Neural cell (in vitro differentiated cells): Measurements from ENCODE around the gene E2F2. TPM values are rescaled to one million over a fixed set of nuclear protein-coding genes. Genes with fewer than 3 reads are reported as not detected.

ENCODE experiments used
- H2AFZ ChIP-seq: fragments of 200-600, 300-800 bp; sonication (generic), shearing (Covaris generic); 2 replicates; pipeline ENCODE4 v1.6.0; 2014; ENCODE audit warnings: low read depth, mild to moderate bottlenecking, antibody characterized with exemption, low read length, moderate library complexity
- H3F3A ChIP-seq: fragments of 200-600 bp; shearing (Covaris generic); 2 replicates; pipeline ENCODE4 v1.6.1; 2016; ENCODE audit warnings: mild to moderate bottlenecking, moderate library complexity, mixed read lengths, antibody characterized with exemption, low read length; ENCODE audit not compliant: insufficient read depth, poor library complexity, severe bottlenecking
- H3K27ac ChIP-seq: fragments of 200-600, 300-800 bp; sonication (generic), shearing (Covaris generic); 2 replicates; pipeline ENCODE4 v1.5.1; 2014; ENCODE audit warnings: mild to moderate bottlenecking, low read length, moderate library complexity
- H3K27me3 ChIP-seq: fragments of 300-800, 200-600 bp; sonication (generic), shearing (Covaris generic); 2 replicates; pipeline ENCODE4 v1.6.0; 2014; ENCODE audit warnings: mild to moderate bottlenecking, low read depth, low read length, moderate library complexity; ENCODE audit not compliant: insufficient read depth
- H3K36me3 ChIP-seq: fragments of 300-800, 200-600 bp; sonication (generic), shearing (Covaris generic); 2 replicates; pipeline ENCODE4 v1.5.1; 2014; ENCODE audit warnings: mild to moderate bottlenecking, antibody characterized with exemption, low read length, moderate library complexity; ENCODE audit not compliant: insufficient read depth
- H3K4me2 ChIP-seq: fragments of 300-800, 200-600 bp; sonication (generic), shearing (Covaris generic); 2 replicates; pipeline ENCODE4 v1.6.0; 2014; ENCODE audit warnings: mild to moderate bottlenecking, low read length
- H3K4me3 ChIP-seq: fragments of 300-800, 200-600 bp; sonication (generic), shearing (Covaris generic); 2 replicates; pipeline ENCODE4 v1.5.1; 2014; ENCODE audit warnings: mild to moderate bottlenecking, low read length, moderate library complexity
- H3K79me2 ChIP-seq: fragments of 200-600 bp; shearing (Covaris generic); replicated peaks from 2 replicates; pipeline ENCODE4 v1.6.0; 2014; ENCODE audit warnings: mild to moderate bottlenecking, low read length, moderate library complexity; ENCODE audit not compliant: insufficient read depth
- H3K9ac ChIP-seq: fragments of 300-800, 200-600 bp; sonication (generic), shearing (Covaris generic); 2 replicates; pipeline ENCODE4 v1.6.1; 2016; ENCODE audit warnings: mild to moderate bottlenecking, low read length, mixed read lengths
- H3K9me2 ChIP-seq: fragments of 200-600 bp; shearing (Covaris generic); 2 replicates; pipeline ENCODE4 v1.6.1; 2016; ENCODE audit warnings: mild to moderate bottlenecking, low read length, mixed read lengths; ENCODE audit not compliant: insufficient read depth
- H3K9me3 ChIP-seq: fragments of 200-600, 300-800 bp; sonication (generic), shearing (Covaris generic); 2 replicates; pipeline ENCODE4 v1.6.1; 2016; ENCODE audit warnings: mild to moderate bottlenecking, mixed run types, low read length, moderate library complexity, mixed read lengths
- H4K20me1 ChIP-seq: fragments of 200-600 bp; shearing (Covaris generic); 2 replicates; pipeline ENCODE4 v1.6.1; 2016; ENCODE audit warnings: mild to moderate bottlenecking, mixed run types; ENCODE audit not compliant: insufficient read depth
- EP300 ChIP-seq: fragments of 450-650 bp; conservative IDR thresholded peaks from 2 replicates; pipeline ENCODE4 v1.6.1; 2014; ENCODE audit warnings: antibody characterized with exemption, mild to moderate bottlenecking, moderate library complexity; ENCODE audit not compliant: poor library complexity, severe bottlenecking
- EZH2 ChIP-seq: fragments of 200-600, 300-800 bp; shearing (Covaris generic), sonication (generic); IDR thresholded peaks from 2 replicates; pipeline ENCODE4 v1.6.1; 2014; ENCODE audit warnings: antibody characterized with exemption, low read length, borderline replicate concordance, mild to moderate bottlenecking; ENCODE audit not compliant: insufficient read depth, poor library complexity, severe bottlenecking
- MXI1 ChIP-seq: fragments of 450-650 bp; conservative IDR thresholded peaks from 2 replicates; pipeline ENCODE4 v1.6.1; 2014; ENCODE audit warnings: antibody characterized with exemption, mild to moderate bottlenecking; ENCODE audit not compliant: poor library complexity, severe bottlenecking
- POLR2AphosphoS5 ChIP-seq: IDR thresholded peaks from 2 replicates; pipeline ENCODE4 v1.6.1; 2012
- RAD21 ChIP-seq: fragments of 450-650 bp; conservative IDR thresholded peaks from 2 replicates; pipeline ENCODE4 v1.6.1; 2014; ENCODE audit warnings: antibody characterized with exemption, mild to moderate bottlenecking, moderate library complexity
- SMC3 ChIP-seq: fragments of 450-650 bp; conservative IDR thresholded peaks from 2 replicates; pipeline ENCODE4 v1.6.1; 2014; ENCODE audit warnings: antibody characterized with exemption, mild to moderate bottlenecking, moderate library complexity; ENCODE audit not compliant: poor library complexity
- TAF1 ChIP-seq: IDR thresholded peaks from 2 replicates; pipeline ENCODE4 v1.6.1; 2012; ENCODE audit warnings: low read depth
- polyA plus RNA-seq: library from polyadenylated mRNA; depleted of rRNA; stranded (reverse); fragments of >200 nt; gene quantifications from 2 replicates; pipeline ENCODE4 v1.2.3, GENCODE V29; 2014
- TF ChIP-seq, protein P1 (sequence below): fragments of 450-650 bp; IDR thresholded peaks from 2 replicates; pipeline ENCODE4 v1.5.1; 2014; ENCODE audit warnings: antibody characterized with exemption, mild to moderate bottlenecking, moderate library complexity; ENCODE audit not compliant: poor library complexity, severe bottlenecking
- TF ChIP-seq, protein P2 (sequence below): IDR thresholded peaks from 2 replicates; pipeline ENCODE4 v1.6.1; 2012; ENCODE audit warnings: borderline replicate concordance

Gene E2F2
- polyA plus RNA-seq, 1 donor from 2014 or later, result 0.16 TPM

DNA sequence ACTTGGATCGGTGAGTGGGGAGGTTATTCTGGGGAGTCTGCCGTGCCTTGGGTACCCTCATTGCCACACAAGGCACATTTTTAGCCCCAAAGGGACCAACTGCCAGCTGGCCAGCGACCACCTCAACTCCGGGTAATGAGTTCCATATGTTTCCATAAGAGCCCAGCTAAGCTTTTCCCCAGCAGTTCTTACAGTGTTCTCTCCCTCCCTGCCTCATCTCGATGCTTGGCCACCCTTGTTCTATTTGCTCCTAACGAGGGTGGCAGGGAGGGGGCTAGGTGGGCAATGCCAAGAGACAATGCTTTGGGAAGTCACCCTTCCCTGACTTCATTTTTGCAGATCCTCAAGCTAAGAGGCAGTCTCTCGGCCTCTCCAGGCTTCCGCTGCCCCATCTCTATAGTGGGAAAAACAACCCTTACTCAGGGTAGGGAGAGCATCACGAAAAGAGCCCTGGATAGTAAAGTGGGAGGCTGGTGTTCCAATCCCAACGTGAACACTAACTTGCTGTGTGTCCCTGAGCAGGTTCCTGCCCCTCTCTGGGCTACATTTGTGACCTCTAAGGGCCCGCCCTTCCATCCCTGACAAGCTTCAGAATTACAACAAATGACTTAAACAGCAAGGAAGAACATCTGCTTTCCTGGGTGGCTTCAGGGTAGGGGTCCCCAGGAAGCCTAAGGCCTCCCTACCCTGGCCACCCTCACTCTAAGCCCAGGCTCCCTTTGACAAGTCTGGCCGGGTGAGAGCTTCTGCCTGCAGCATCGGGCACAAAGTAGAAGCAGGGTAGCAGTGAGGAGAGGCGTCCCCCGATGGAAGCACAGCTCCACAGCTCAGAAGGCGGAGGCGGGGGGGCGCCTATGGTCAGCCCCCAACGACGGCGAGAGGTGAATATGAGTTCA, 22.4 kb upstream of the E2F2 start:
- H3F3A ChIP-seq, result peaks cover 4% of the 10 kb centered on the region
- TF ChIP-seq RAD21 (no peak), MXI1 (no peak), SMC3 (no peak), EZH2 (no peak), POLR2AphosphoS5 (no peak), TAF1 (no peak), EP300 (no peak)
- TF ChIP-seq, protein P1, sequence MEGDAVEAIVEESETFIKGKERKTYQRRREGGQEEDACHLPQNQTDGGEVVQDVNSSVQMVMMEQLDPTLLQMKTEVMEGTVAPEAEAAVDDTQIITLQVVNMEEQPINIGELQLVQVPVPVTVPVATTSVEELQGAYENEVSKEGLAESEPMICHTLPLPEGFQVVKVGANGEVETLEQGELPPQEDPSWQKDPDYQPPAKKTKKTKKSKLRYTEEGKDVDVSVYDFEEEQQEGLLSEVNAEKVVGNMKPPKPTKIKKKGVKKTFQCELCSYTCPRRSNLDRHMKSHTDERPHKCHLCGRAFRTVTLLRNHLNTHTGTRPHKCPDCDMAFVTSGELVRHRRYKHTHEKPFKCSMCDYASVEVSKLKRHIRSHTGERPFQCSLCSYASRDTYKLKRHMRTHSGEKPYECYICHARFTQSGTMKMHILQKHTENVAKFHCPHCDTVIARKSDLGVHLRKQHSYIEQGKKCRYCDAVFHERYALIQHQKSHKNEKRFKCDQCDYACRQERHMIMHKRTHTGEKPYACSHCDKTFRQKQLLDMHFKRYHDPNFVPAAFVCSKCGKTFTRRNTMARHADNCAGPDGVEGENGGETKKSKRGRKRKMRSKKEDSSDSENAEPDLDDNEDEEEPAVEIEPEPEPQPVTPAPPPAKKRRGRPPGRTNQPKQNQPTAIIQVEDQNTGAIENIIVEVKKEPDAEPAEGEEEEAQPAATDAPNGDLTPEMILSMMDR, result no peak
- TF ChIP-seq, protein P2, sequence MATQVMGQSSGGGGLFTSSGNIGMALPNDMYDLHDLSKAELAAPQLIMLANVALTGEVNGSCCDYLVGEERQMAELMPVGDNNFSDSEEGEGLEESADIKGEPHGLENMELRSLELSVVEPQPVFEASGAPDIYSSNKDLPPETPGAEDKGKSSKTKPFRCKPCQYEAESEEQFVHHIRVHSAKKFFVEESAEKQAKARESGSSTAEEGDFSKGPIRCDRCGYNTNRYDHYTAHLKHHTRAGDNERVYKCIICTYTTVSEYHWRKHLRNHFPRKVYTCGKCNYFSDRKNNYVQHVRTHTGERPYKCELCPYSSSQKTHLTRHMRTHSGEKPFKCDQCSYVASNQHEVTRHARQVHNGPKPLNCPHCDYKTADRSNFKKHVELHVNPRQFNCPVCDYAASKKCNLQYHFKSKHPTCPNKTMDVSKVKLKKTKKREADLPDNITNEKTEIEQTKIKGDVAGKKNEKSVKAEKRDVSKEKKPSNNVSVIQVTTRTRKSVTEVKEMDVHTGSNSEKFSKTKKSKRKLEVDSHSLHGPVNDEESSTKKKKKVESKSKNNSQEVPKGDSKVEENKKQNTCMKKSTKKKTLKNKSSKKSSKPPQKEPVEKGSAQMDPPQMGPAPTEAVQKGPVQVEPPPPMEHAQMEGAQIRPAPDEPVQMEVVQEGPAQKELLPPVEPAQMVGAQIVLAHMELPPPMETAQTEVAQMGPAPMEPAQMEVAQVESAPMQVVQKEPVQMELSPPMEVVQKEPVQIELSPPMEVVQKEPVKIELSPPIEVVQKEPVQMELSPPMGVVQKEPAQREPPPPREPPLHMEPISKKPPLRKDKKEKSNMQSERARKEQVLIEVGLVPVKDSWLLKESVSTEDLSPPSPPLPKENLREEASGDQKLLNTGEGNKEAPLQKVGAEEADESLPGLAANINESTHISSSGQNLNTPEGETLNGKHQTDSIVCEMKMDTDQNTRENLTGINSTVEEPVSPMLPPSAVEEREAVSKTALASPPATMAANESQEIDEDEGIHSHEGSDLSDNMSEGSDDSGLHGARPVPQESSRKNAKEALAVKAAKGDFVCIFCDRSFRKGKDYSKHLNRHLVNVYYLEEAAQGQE, result no peak
- no peaks in the 10 kb centered on the region for H3K79me2 ChIP-seq
- peak overlapping the region; percentile 71 for H3K4me3 ChIP-seq
- H4K20me1 ChIP-seq, result no peaks in the 10 kb centered on the region
- H3K36me3 ChIP-seq, result no peaks in the 10 kb centered on the region
- H3K27ac ChIP-seq, result no peak overlapping the region
- H2AFZ ChIP-seq, result no peak overlapping the region
- no peaks in the 10 kb centered on the region for H3K9me3 ChIP-seq
- H3K27me3 ChIP-seq, result peaks cover 48% of the 10 kb centered on the region
- no peaks in the 10 kb centered on the region for H3K9me2 ChIP-seq
- H3K4me2 ChIP-seq, result no peak overlapping the region
- no peak overlapping the region for H3K9ac ChIP-seq

DNA sequence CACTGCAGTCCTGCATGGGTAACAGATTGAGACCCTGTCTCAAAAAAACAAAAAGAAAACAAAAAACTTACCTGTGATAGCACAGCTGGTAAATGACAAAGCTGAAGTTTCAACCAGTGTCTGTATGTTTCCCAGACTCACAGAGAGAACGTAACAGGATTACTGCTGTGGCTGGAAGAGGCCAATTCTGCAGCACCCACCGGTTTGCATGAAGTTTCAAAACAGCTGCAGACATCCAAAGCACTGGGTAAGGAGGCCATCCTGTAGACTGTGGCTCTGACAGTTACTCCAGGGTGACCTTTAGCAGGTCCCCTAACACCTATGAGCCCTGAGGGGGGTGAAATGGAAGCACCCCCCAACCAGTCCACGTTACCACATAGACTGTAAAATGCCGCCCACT, 20.8 kb upstream of the E2F2 start:
- Histone ChIP-seq H3K9me2 (no peaks in the 10 kb centered on the region), H4K20me1 (no peaks in the 10 kb centered on the region), H3K9me3 (no peaks in the 10 kb centered on the region), H3K27ac (no peak overlapping the region), H3F3A (peaks cover 4% of the 10 kb centered on the region), H3K9ac (no peak overlapping the region), H3K27me3 (peaks cover 31% of the 10 kb centered on the region), H3K4me3 (no peak overlapping the region), H2AFZ (no peak overlapping the region), H3K79me2 (no peaks in the 10 kb centered on the region), H3K4me2 (no peak overlapping the region), H3K36me3 (no peaks in the 10 kb centered on the region)
- no peak for TF ChIP-seq POLR2AphosphoS5
- TF ChIP-seq MXI1, result no peak
- no peak for TF ChIP-seq RAD21
- TF ChIP-seq TAF1, result no peak
- TF ChIP-seq EP300, result no peak
- TF ChIP-seq, protein P1, result no peak
